NCI-H2227 (cell line): ENCODE measurements around the gene ITFG1.
"Not testable (repeated sequence)": the region's sequence is repeated elsewhere in the genome, so short reads cannot be mapped to it uniquely, and the experiment has no call there.

ENCODE experiments used
- DNase-seq: peaks from one replicate; lab custom pipeline; 2025; ENCODE audit not compliant: unreplicated experiment; lab: John Stamatoyannopoulos, UW

Gene ITFG1

DNA sequence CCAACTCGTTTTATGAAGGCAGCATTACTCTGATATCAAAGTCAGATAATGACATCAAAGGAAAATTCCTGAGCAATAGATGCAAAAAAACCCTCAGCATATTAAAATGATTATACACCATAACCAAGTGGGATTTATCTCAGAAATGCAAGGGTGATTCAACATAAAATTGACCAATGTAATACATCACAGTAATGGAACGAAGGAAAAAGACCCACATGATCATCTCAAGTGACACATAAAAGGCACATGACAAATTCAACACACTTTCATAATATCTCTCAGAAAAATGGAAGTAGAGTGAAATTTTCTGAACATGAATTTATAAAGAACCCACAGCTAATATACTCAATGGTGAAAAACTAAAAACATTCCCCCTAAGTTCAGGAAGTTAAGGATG lies 118.8 kb downstream of the ITFG1 start:
- no peak for DNase-seq

GRCh38 chr16:47330562-47330961 lies 130.3 kb downstream of the ITFG1 start:
- not testable (repeated sequence) for DNase-seq

DNA sequence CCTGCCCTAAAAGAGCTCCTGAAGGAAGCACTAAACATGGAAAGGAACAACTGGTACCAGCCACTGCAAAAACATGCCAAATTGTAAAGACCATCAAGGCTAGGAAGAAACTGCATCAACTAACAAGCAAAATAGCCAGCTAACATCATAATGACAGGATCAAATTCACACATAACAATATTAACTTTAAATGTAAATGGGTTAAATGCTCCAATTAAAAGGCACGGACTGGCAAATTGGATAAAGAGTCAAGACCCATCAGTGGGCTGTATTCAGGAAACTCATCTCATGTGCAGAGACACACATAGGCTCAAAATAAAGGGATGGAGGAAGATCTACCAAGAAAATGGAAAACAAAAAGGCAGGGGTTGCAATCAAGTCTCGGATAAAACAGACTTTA lies 136.6 kb downstream of the ITFG1 start:
- DNase-seq, result not testable (repeated sequence)

DNA sequence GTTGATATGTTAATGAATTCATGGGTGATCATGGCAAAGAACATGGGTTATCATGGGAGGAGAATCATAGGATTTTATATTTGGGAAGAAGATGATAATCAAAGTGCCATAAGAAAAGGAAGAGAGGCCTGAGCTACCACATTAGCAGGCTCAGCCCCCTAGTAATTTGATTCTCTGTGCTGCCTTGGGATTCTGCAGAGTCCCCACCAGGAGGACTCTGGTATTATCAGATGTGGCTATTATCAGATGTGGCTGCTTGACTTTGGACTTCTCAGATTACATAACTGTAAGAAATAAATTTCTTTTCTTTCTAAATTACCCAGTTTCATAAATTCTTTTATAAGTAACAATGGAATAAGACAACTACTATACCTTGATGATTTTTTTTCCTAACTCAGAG lies 137.6 kb downstream of the ITFG1 start:
- DNase-seq, result no peak

- no peak for DNase-seq
These were observed 140.1 kb downstream of the ITFG1 start for GRCh38 chr16:47320546-47321310.

- no peak for DNase-seq
These were observed 143.2 kb downstream of the ITFG1 start for GRCh38 chr16:47317465-47318240.

- no peak for DNase-seq
These were observed 144.3 kb downstream of the ITFG1 start for GRCh38 chr16:47316442-47317015.

GRCh38 chr16:47311738-47312505 lies 148.9 kb downstream of the ITFG1 start:
- no peak for DNase-seq

GRCh38 chr16:47310792-47311211 lies 150.1 kb downstream of the ITFG1 start:
- no peak for DNase-seq

DNA sequence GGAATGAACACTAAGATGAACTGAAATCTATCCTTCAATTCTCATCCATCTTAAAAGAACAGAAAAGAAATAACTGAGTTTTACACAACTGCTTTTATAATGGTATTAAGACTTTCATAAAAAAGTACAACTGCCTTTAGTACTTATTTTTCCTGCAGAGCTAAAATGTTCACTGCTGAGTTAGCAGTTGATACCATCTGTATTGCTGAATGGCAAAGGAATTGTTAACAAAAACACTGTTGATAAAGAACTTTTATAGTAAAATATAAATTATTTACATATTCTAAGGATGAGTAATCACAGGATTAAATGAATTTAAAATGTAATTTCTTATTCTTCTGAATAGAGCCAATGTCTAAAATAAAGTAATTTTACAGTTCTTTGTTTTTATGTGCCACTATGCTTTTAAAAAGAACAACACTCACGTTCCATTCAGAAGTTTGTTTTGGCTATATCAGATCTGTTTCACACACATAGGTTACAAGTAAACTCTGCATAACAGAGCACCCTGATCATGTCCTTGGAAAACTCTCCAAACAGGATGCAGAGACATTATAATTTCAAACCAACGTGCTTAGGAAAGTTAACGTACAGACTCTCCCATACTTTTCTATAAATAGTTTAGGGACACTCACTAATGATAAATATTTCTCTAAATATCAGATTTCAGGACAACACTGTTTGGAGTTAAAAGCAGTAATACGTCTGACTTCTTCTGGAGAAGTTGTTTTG lies 151.1 kb downstream of the ITFG1 start:
- no peak for DNase-seq

DNA sequence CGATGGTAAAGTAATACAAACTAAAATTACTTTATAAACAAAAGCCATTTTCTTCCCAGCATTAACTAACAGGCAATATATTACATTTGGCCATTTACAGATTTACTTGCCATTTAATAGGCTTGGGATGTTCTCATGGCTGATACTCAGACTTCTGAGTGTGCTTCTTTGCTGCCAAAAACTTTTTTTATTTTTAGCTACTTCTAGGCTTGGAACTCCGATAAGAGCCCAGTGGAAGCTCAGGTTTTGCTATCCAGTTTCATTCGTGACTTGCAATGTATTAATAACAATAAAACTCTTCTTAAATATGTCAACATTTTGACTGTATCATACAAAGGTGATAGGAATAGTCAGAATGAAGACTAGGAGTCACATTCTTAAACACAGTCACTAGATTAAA lies 152.3 kb downstream of the ITFG1 start:
- no peak for DNase-seq

GRCh38 chr16:47304563-47304962 lies 156.3 kb downstream of the ITFG1 start:
- DNase-seq, result no peak

- no peak for DNase-seq
These were observed 161.3 kb downstream of the ITFG1 start for GRCh38 chr16:47299587-47299986.

- DNase-seq, result no peak
These were observed 175.9 kb downstream of the ITFG1 start for GRCh38 chr16:47284999-47285398.

GRCh38 chr16:47278306-47278970 lies 182.4 kb downstream of the ITFG1 start:
- no peak for DNase-seq

- DNase-seq, result no peak
These were observed 184.3 kb downstream of the ITFG1 start for GRCh38 chr16:47276522-47276921.

GRCh38 chr16:47262938-47263337 lies 197.9 kb downstream of the ITFG1 start:
- DNase-seq, result no peak

DNA sequence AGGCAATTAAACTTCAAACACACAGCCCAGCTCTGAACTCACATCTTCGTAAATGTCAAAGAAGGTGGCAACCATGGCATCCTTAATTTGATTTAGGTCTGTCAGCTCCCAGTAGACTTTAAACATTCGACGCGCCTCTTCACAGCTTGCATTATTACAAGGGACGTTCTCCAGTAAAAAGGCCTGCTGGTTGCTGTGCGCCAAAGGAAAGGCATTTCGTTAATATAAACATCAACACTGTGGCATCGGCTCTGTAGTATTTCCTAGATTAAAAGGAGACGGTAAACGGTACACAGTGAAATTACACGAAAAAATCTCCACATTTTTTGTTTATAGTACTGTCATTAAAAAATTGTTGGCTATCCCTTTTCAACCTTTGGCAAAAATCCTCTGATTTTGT lies 200.4 kb downstream of the ITFG1 start:
- no peak for DNase-seq

DNA sequence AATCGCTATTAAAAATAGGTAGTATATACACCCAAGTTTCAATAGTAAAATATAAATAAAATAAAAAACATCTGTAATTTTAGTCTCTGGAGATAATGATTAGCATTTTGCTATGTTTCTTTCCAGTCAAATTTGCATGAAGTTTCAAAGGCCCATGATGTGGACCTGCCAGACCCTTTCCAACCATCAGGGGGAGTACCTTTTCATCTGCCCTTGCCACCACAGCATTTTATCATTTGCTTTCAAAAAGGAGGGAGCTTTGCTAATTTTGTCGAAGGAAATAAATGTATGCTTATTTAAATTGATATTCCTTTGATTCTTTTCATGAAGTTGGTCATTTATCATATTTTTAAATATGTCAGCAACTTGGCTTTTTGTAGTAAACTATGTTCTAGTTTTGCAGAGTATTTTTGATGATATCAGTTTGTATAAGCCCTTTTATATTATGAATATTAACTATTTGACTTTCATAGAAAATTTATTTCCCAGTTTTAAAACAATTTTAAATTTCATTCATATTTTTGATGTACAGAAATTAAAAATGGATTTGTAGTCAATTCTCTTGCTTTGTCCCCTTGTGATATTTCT lies 201.9 kb downstream of the ITFG1 start:
- peak; percentile 3 for DNase-seq

GRCh38 chr16:47254756-47255155 lies 206.1 kb downstream of the ITFG1 start:
- DNase-seq, result no peak
